ENCODE measurements around the gene REM2.

The REM2 gene

GRCh38 chr14:22837114-22837749 lies 45.8 kb upstream of the REM2 start:
- Histone ChIP-seq H3K4me2 (ENCODE audit: low read depth, low read length) (peak overlapping the region; percentile 55; the same call in 1 of the 2 replicates), H3K36me3 (replicated peaks; ENCODE audit: insufficient read depth, low read length) (no peaks in the 10 kb centered on the region), H3K79me2 (ENCODE audit: low read length) (no peaks in the 10 kb centered on the region), H3K4me1 (ENCODE audit: low read length) (no peaks in the 10 kb centered on the region), H3K9me3 (replicated peaks; ENCODE audit: insufficient read depth, low read length) (no peaks in the 10 kb centered on the region), H4K20me1 (ENCODE audit: insufficient read depth, low read length) (no peaks in the 10 kb centered on the region), H3K27ac (ENCODE audit: low read length) (no peak overlapping the region), H2AFZ (ENCODE audit: low read length) (0 out of 2 replicates have a peak overlapping the region, but pooled peaks have one; percentile 27), H3K27me3 (replicated peaks; ENCODE audit: insufficient read depth, low read length) (peaks cover 6% of the 10 kb centered on the region; the same call in 1 of the 2 replicates), H3K9ac (ENCODE audit: low read length) (no peak overlapping the region; the same call in 1 of the 2 replicates), H3K9me2 (replicated peaks; ENCODE audit: insufficient read depth, low read length) (no peaks in the 10 kb centered on the region), H3K4me3 (ENCODE audit: low read length) (peak overlapping the region; percentile 22; the same call in 1 of the 2 replicates), H3F3A (ENCODE audit: insufficient read depth, low read length) (no peaks in the 10 kb centered on the region)
- TF ChIP-seq EZH2 (optimal IDR thresholded peaks at IDR 0.05; ENCODE audit: low read depth, low read length) (no peak), EZH2phosphoT487 (IDR thresholded peaks at IDR 0.05; ENCODE audit: low read length) (no peak), CTCF (IDR thresholded peaks at IDR 0.05; ENCODE audit: low read length) (no peak)
- DNase-seq, result no peak

- no peak for DNase-seq
- no peak for TF ChIP-seq EZH2 (optimal IDR thresholded peaks at IDR 0.05; ENCODE audit: low read depth, low read length)
- TF ChIP-seq EZH2phosphoT487 (IDR thresholded peaks at IDR 0.05; ENCODE audit: low read length), result no peak
- no peak for TF ChIP-seq CTCF (IDR thresholded peaks at IDR 0.05; ENCODE audit: low read length)
- H3K27ac ChIP-seq (ENCODE audit: low read length), result no peak overlapping the region
These were observed 45.1 kb upstream of the REM2 start for GRCh38 chr14:22837750-22838538.

GRCh38 chr14:22838631-22839041 lies 44.4 kb upstream of the REM2 start:
- Histone ChIP-seq H3K27ac (ENCODE audit: low read length) (no peak overlapping the region), H3F3A (ENCODE audit: insufficient read depth, low read length) (no peaks in the 10 kb centered on the region), H3K4me1 (ENCODE audit: low read length) (no peaks in the 10 kb centered on the region), H3K27me3 (replicated peaks; ENCODE audit: insufficient read depth, low read length) (peaks cover 6% of the 10 kb centered on the region; the same call in 1 of the 2 replicates), H4K20me1 (ENCODE audit: insufficient read depth, low read length) (no peaks in the 10 kb centered on the region), H3K9ac (ENCODE audit: low read length) (no peak overlapping the region), H3K4me3 (ENCODE audit: low read length) (no peak overlapping the region), H2AFZ (ENCODE audit: low read length) (no peak overlapping the region), H3K36me3 (replicated peaks; ENCODE audit: insufficient read depth, low read length) (no peaks in the 10 kb centered on the region), H3K4me2 (ENCODE audit: low read depth, low read length) (no peak overlapping the region), H3K9me2 (replicated peaks; ENCODE audit: insufficient read depth, low read length) (no peaks in the 10 kb centered on the region), H3K9me3 (replicated peaks; ENCODE audit: insufficient read depth, low read length) (no peaks in the 10 kb centered on the region), H3K79me2 (ENCODE audit: low read length) (no peaks in the 10 kb centered on the region)
- no peak for DNase-seq
- TF ChIP-seq CTCF (IDR thresholded peaks at IDR 0.05; ENCODE audit: low read length), result no peak
- TF ChIP-seq EZH2 (optimal IDR thresholded peaks at IDR 0.05; ENCODE audit: low read depth, low read length), result no peak
- no peak for TF ChIP-seq EZH2phosphoT487 (IDR thresholded peaks at IDR 0.05; ENCODE audit: low read length)

More at GRCh38 chr14:22837750-22838538, 45.1 kb upstream of the REM2 start:
- Histone ChIP-seq H2AFZ (ENCODE audit: low read length) (no peak overlapping the region), H3K9me2 (replicated peaks; ENCODE audit: insufficient read depth, low read length) (no peaks in the 10 kb centered on the region), H3K4me2 (ENCODE audit: low read depth, low read length) (0 out of 2 replicates have a peak overlapping the region, but pooled peaks have one; percentile 55), H4K20me1 (ENCODE audit: insufficient read depth, low read length) (no peaks in the 10 kb centered on the region), H3K9me3 (replicated peaks; ENCODE audit: insufficient read depth, low read length) (no peaks in the 10 kb centered on the region), H3K79me2 (ENCODE audit: low read length) (no peaks in the 10 kb centered on the region), H3K4me1 (ENCODE audit: low read length) (no peaks in the 10 kb centered on the region), H3K27me3 (replicated peaks; ENCODE audit: insufficient read depth, low read length) (peaks cover 6% of the 10 kb centered on the region; the same call in 1 of the 2 replicates), H3K9ac (ENCODE audit: low read length) (no peak overlapping the region), H3K36me3 (replicated peaks; ENCODE audit: insufficient read depth, low read length) (no peaks in the 10 kb centered on the region), H3K4me3 (ENCODE audit: low read length) (no peak overlapping the region), H3F3A (ENCODE audit: insufficient read depth, low read length) (no peaks in the 10 kb centered on the region)
